OCI-LY3 (cell line): ENCODE data around the gene POLG.

Source experiments
- H2AFZ ChIP-seq: fragments of 200-600, 300-600 bp; shearing (Covaris generic); 2 replicates; pipeline ENCODE4 v1.6.0; 2014; ENCODE audit warnings: antibody characterized with exemption, low read depth, low read length
- H3K27ac ChIP-seq: fragments of 200-600, 300-600 bp; sonication (generic); 2 replicates; pipeline ENCODE4 v1.5.1; 2014; ENCODE audit warnings: mild to moderate bottlenecking, low read length, moderate library complexity, mixed read lengths
- H3K27me3 ChIP-seq: fragments of 200-600, 300-600 bp; sonication (generic); 2 replicates; pipeline ENCODE4 v1.6.1; 2014; ENCODE audit warnings: low read depth, low read length, mixed read lengths
- H3K36me3 ChIP-seq: fragments of 200-600, 300-600 bp; sonication (generic); replicated peaks from 2 replicates; pipeline ENCODE3; 2014; ENCODE audit warnings: low read depth, low read length, mixed read lengths
- H3K4me1 ChIP-seq: fragments of 300-600, 200-600 bp; sonication (generic); 2 replicates; pipeline ENCODE4 v1.6.1; 2014; ENCODE audit warnings: low read length, mixed read lengths
- H3K4me2 ChIP-seq: fragments of 200-600, 300-600 bp; sonication (generic); 2 replicates; pipeline ENCODE4 v1.6.1; 2014; ENCODE audit warnings: low read length, mixed read lengths
- H3K4me3 ChIP-seq: fragments of 300-600, 200-600 bp; sonication (generic); 2 replicates; pipeline ENCODE4 v1.5.1; 2014; ENCODE audit warnings: antibody characterized with exemption, mild to moderate bottlenecking, low read length, moderate library complexity
- H3K79me2 ChIP-seq: fragments of 300-600, 200-600 bp; shearing (Covaris generic); 2 replicates; pipeline ENCODE4 v1.6.1; 2014; ENCODE audit warnings: mild to moderate bottlenecking, low read length, mixed read lengths
- H3K9ac ChIP-seq: fragments of 300-600, 200-600 bp; shearing (Covaris generic); 2 replicates; pipeline ENCODE4 v1.6.0; 2014; ENCODE audit warnings: mild to moderate bottlenecking, low read length, moderate library complexity
- H3K9me3 ChIP-seq: fragments of 200-600, 300-600 bp; shearing (Covaris generic); 2 replicates; pipeline ENCODE4 v1.6.1; 2014; ENCODE audit warnings: low read length, mixed read lengths; ENCODE audit not compliant: insufficient read depth
- H4K20me1 ChIP-seq: fragments of 200-600, 300-600 bp; sonication (generic); 2 replicates; pipeline ENCODE4 v1.6.1; 2016; ENCODE audit warnings: low read length, mixed read lengths; ENCODE audit not compliant: insufficient read depth
- CTCF ChIP-seq: fragments of 200-600, 300-600 bp; sonication (generic); IDR thresholded peaks from 2 replicates; pipeline ENCODE4 v1.5.1; 2014; ENCODE audit warnings: antibody characterized with exemption, low read length, low read depth
- EZH2phosphoT487 ChIP-seq: fragments of 200-600 bp; shearing (Covaris generic); IDR thresholded peaks from 2 replicates; pipeline ENCODE4 v1.6.1; 2018; ENCODE audit warnings: antibody characterized with exemption, mixed run types, low read depth

Gene POLG

GRCh38 chr15:89329329-89330084 is 5.1 kb downstream of the POLG start:
- peaks cover 81% of the 10 kb centered on the region for H3K36me3 ChIP-seq
- peaks cover 16% of the 10 kb centered on the region for H3K4me1 ChIP-seq
- no peak for TF ChIP-seq EZH2phosphoT487
- no peak for TF ChIP-seq CTCF
- H3K27me3 ChIP-seq = no peaks in the 10 kb centered on the region
- H4K20me1 ChIP-seq = peaks cover 38% of the 10 kb centered on the region
- no peak overlapping the region for H3K9ac ChIP-seq
- H3K4me3 ChIP-seq = no peak overlapping the region
- H3K79me2 ChIP-seq = peaks cover 63% of the 10 kb centered on the region
- H2AFZ ChIP-seq = no peak overlapping the region
- no peak overlapping the region for H3K27ac ChIP-seq
- no peak overlapping the region for H3K4me2 ChIP-seq
- no peaks in the 10 kb centered on the region for H3K9me3 ChIP-seq

- peaks cover 54% of the 10 kb centered on the region for H3K79me2 ChIP-seq
- no peak overlapping the region for H3K27ac ChIP-seq
- H2AFZ ChIP-seq = no peak overlapping the region
- no peak overlapping the region for H3K4me2 ChIP-seq
- H3K36me3 ChIP-seq = peaks cover 90% of the 10 kb centered on the region
- H3K27me3 ChIP-seq = no peaks in the 10 kb centered on the region
- H3K9ac ChIP-seq = no peak overlapping the region
- TF ChIP-seq CTCF (no peak), EZH2phosphoT487 (no peak)
- no peak overlapping the region for H3K4me3 ChIP-seq
- H3K4me1 ChIP-seq = peaks cover 15% of the 10 kb centered on the region
- no peaks in the 10 kb centered on the region for H3K9me3 ChIP-seq
- peaks cover 34% of the 10 kb centered on the region for H4K20me1 ChIP-seq
Measured at GRCh38 chr15:89328398-89329254, 6.0 kb downstream of the POLG start.

- peaks cover 39% of the 10 kb centered on the region for H3K79me2 ChIP-seq
- no peak overlapping the region for H3K4me2 ChIP-seq
- peaks cover 25% of the 10 kb centered on the region for H4K20me1 ChIP-seq
- H3K9ac ChIP-seq = no peak overlapping the region
- no peak overlapping the region for H3K4me3 ChIP-seq
- H3K27ac ChIP-seq = no peak overlapping the region
- no peaks in the 10 kb centered on the region for H3K27me3 ChIP-seq
- no peak overlapping the region for H2AFZ ChIP-seq
- no peaks in the 10 kb centered on the region for H3K9me3 ChIP-seq
- peaks cover 95% of the 10 kb centered on the region for H3K36me3 ChIP-seq
- TF ChIP-seq CTCF (no peak), EZH2phosphoT487 (no peak)
- peaks cover 3% of the 10 kb centered on the region for H3K4me1 ChIP-seq
Measured at GRCh38 chr15:89327113-89327512, 7.5 kb downstream of the POLG start.

- no peak overlapping the region for H2AFZ ChIP-seq
- H4K20me1 ChIP-seq = peaks cover 18% of the 10 kb centered on the region
- H3K4me2 ChIP-seq = no peak overlapping the region
- no peak overlapping the region for H3K4me3 ChIP-seq
- no peak overlapping the region for H3K27ac ChIP-seq
- H3K27me3 ChIP-seq = no peaks in the 10 kb centered on the region
- H3K36me3 ChIP-seq = peaks cover 95% of the 10 kb centered on the region
- TF ChIP-seq CTCF (no peak), EZH2phosphoT487 (no peak)
- H3K9me3 ChIP-seq = no peaks in the 10 kb centered on the region
- peaks cover 35% of the 10 kb centered on the region for H3K79me2 ChIP-seq
- no peaks in the 10 kb centered on the region for H3K4me1 ChIP-seq
- H3K9ac ChIP-seq = no peak overlapping the region
Measured at GRCh38 chr15:89326316-89326715, 8.3 kb downstream of the POLG start.
